PC-3 (cell line): Measurements from ENCODE around the gene OLR1.

Experiments used
- CTCF ChIP-seq: fragments of 300-600 bp; sonication (generic); conservative IDR thresholded peaks from 2 replicates; pipeline ENCODE4 v1.5.1; 2017; ENCODE audit warnings: antibody characterized with exemption, low read depth, mild to moderate bottlenecking, low read length
- EZH2 ChIP-seq: fragments of 300-600 bp; sonication (generic); IDR thresholded peaks from one replicate; pipeline ENCODE4 v1.6.1; 2017; ENCODE audit warnings: antibody characterized with exemption, mild to moderate bottlenecking, low read length; ENCODE audit not compliant: unreplicated experiment

GRCh38 chr12:10184261-10184843, 12.4 kb upstream of the OLR1 start:
- no peak for TF ChIP-seq CTCF
- TF ChIP-seq EZH2 = no peak
